ENCODE data around the gene PHAF1.
A peak's percentile ranks its signal among the peaks of the same experiment; 100 is the strongest.

The PHAF1 gene

DNA sequence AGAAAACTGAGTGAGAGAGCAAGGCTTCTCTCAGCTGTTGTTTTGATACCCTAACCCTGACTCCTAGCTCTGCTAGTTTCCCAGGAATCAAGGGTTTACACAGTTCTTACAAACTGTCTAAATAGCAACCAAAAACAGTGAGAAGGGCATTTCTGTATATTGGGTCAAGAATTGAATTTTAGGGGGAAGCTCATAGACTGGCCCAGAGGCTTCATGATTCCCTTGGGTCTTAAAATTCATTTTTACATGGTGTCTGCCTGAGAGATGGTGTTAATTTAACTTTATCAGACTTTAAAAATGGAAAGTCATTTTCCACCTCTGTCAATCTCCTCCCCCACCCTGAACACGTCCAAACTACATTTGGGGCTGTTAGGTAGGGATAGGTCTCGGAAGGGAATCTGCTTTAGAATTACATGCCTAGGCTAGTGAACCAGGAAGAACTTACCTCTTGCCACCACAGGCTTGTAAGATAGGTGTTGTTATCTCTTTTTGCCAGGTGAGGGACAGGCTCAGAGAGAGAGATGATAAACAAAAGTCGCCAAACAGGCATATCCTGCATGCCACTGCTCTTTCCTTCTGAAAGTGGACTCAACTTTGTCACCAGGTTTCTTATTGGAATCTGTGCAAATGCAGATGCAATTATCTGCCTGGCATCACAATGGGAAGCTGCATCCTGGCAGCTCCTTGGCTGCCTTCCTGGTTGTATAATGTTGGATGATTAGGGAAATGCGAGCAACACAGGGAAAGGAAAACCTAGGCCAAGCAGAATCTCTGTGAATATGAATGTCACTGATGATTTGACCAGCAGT, 3.1 kb downstream of the PHAF1 start:
- peak overlapping the region; percentile 99; the same call in 1 of the 2 replicates for H3K4me2 ChIP-seq (ENCODE audit: insufficient read depth, low read length)

DNA sequence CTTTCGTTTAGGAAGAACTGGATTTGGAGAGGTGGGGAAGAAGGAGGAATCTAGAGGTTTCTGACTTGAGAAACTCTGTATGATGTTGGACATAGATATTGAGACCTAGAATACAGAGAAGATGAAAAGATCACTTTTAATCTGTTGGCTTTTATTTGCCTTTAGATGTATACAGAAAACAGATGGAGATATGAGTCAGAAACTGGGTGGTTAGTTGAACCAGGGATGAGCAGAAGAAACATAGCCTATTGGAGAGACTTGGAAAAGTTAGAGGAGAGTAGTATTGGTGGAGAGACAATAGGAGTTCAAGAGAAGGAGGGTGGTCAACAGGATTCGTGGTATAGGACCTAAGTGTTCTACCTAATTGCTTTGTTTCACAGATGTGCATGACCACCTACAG, 5.1 kb downstream of the PHAF1 start:
- H3K9me3 ChIP-seq (ENCODE audit: insufficient read depth, low read length, severe bottlenecking): no peaks in the 10 kb centered on the region
- peaks cover 24% of the 10 kb centered on the region; the same call in 1 of the 2 replicates for H4K20me1 ChIP-seq (ENCODE audit: insufficient read depth, low read length)
- H3K4me1 ChIP-seq (ENCODE audit: insufficient read depth, low read length): peaks cover 27% of the 10 kb centered on the region
- no peak for DNase-seq
- H3K9ac ChIP-seq (ENCODE audit: low read depth, low read length): no peak overlapping the region
- no peak for TF ChIP-seq EZH2 (IDR thresholded peaks at IDR 0.05; ENCODE audit: borderline replicate concordance, low read depth, low read length, severe bottlenecking)
- TF ChIP-seq, protein P1, sequence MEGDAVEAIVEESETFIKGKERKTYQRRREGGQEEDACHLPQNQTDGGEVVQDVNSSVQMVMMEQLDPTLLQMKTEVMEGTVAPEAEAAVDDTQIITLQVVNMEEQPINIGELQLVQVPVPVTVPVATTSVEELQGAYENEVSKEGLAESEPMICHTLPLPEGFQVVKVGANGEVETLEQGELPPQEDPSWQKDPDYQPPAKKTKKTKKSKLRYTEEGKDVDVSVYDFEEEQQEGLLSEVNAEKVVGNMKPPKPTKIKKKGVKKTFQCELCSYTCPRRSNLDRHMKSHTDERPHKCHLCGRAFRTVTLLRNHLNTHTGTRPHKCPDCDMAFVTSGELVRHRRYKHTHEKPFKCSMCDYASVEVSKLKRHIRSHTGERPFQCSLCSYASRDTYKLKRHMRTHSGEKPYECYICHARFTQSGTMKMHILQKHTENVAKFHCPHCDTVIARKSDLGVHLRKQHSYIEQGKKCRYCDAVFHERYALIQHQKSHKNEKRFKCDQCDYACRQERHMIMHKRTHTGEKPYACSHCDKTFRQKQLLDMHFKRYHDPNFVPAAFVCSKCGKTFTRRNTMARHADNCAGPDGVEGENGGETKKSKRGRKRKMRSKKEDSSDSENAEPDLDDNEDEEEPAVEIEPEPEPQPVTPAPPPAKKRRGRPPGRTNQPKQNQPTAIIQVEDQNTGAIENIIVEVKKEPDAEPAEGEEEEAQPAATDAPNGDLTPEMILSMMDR (IDR thresholded peaks at IDR 0.05; ENCODE audit: borderline replicate concordance, extremely low read depth, low read length, poor library complexity, severe bottlenecking): no peak
- no peak overlapping the region for H3K4me2 ChIP-seq (ENCODE audit: insufficient read depth, low read length)
- ATAC-seq (ENCODE audit: insufficient read depth, low read depth): no peak
- H3K27me3 ChIP-seq (ENCODE audit: insufficient read depth, low read length, poor library complexity): no peaks in the 10 kb centered on the region
- no peak overlapping the region for H3K4me3 ChIP-seq (ENCODE audit: low read depth in 1 of 2, low read length in 2 of 2)
- H3K79me2 ChIP-seq (ENCODE audit: insufficient read depth, low read length): peaks cover 87% of the 10 kb centered on the region
- peaks cover 12% of the 10 kb centered on the region for H3K36me3 ChIP-seq (ENCODE audit: insufficient read depth, low read length)
- no peak overlapping the region for H2AFZ ChIP-seq (ENCODE audit: low read depth, low read length)
- no peak overlapping the region for H3K27ac ChIP-seq (ENCODE audit: low read length)

More for the DNA sequence above, 3.1 kb downstream of the PHAF1 start:
- TF ChIP-seq, protein P1 (IDR thresholded peaks at IDR 0.05; ENCODE audit: borderline replicate concordance, extremely low read depth, low read length, poor library complexity, severe bottlenecking): no peak
- TF ChIP-seq EZH2 (IDR thresholded peaks at IDR 0.05; ENCODE audit: borderline replicate concordance, low read depth, low read length, severe bottlenecking): no peak
- Histone ChIP-seq H3K9me3 (ENCODE audit: insufficient read depth, low read length, severe bottlenecking) (no peaks in the 10 kb centered on the region), H3K9ac (ENCODE audit: low read depth, low read length) (no peak overlapping the region), H4K20me1 (ENCODE audit: insufficient read depth, low read length) (peaks cover 22% of the 10 kb centered on the region; the same call in 1 of the 2 replicates), H3K4me3 (ENCODE audit: low read depth in 1 of 2, low read length in 2 of 2) (no peak overlapping the region), H3K36me3 (ENCODE audit: insufficient read depth, low read length) (peaks cover 7% of the 10 kb centered on the region), H2AFZ (ENCODE audit: low read depth, low read length) (no peak overlapping the region), H3K27me3 (ENCODE audit: insufficient read depth, low read length, poor library complexity) (no peaks in the 10 kb centered on the region), H3K4me1 (ENCODE audit: insufficient read depth, low read length) (peaks cover 35% of the 10 kb centered on the region), H3K27ac (ENCODE audit: low read length) (no peak overlapping the region), H3K79me2 (ENCODE audit: insufficient read depth, low read length) (peaks cover 75% of the 10 kb centered on the region)
- no peak for DNase-seq
- no peak for ATAC-seq (ENCODE audit: insufficient read depth, low read depth)

DNA sequence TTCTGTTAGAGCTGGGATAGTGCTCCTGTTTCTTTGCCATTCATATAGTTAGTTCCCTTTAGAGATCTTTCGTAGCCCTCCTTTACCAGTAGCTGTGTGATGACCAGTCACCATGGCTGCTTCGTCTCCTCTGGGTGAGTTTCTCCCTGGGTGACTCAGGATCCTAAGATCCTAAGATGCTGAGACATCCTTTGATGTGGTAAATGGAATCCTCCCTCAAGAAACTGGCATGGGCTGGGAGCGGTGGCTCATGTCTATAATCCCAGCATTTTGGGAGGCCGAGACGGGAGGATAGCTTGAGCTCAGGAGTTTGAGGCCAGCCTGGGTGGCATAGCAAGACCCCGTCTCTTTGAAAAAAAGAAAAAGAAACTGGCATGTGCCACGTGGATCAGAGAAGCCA, 5.9 kb downstream of the PHAF1 start:
- Histone ChIP-seq H3K4me3 (ENCODE audit: low read depth in 1 of 2, low read length in 2 of 2) (no peak overlapping the region), H3K9ac (ENCODE audit: low read depth, low read length) (no peak overlapping the region), H4K20me1 (ENCODE audit: insufficient read depth, low read length) (peaks cover 26% of the 10 kb centered on the region; the same call in 1 of the 2 replicates), H2AFZ (ENCODE audit: low read depth, low read length) (no peak overlapping the region), H3K4me1 (ENCODE audit: insufficient read depth, low read length) (peaks cover 22% of the 10 kb centered on the region), H3K27me3 (ENCODE audit: insufficient read depth, low read length, poor library complexity) (no peaks in the 10 kb centered on the region), H3K27ac (ENCODE audit: low read length) (no peak overlapping the region), H3K4me2 (ENCODE audit: insufficient read depth, low read length) (no peak overlapping the region), H3K36me3 (ENCODE audit: insufficient read depth, low read length) (peaks cover 20% of the 10 kb centered on the region), H3K9me3 (ENCODE audit: insufficient read depth, low read length, severe bottlenecking) (no peaks in the 10 kb centered on the region), H3K79me2 (ENCODE audit: insufficient read depth, low read length) (peaks cover 82% of the 10 kb centered on the region)
- no peak for ATAC-seq (ENCODE audit: insufficient read depth, low read depth)
- no peak for DNase-seq
- TF ChIP-seq, protein P1 (IDR thresholded peaks at IDR 0.05; ENCODE audit: borderline replicate concordance, extremely low read depth, low read length, poor library complexity, severe bottlenecking): no peak
- TF ChIP-seq EZH2 (IDR thresholded peaks at IDR 0.05; ENCODE audit: borderline replicate concordance, low read depth, low read length, severe bottlenecking): no peak

Data from DND-41 (cell line).